HG03442 (cell line): ENCODE results near the gene EYA2.
"Not testable (repeated sequence)": the region's sequence is repeated elsewhere in the genome, so short reads cannot be mapped to it uniquely, and the experiment has no call there.

ENCODE experiments used
- ATAC-seq: cut with Tn5 transposase; IDR thresholded peaks from one replicate; pipeline ENCODE4 v1.9.1; 2021; ENCODE audit warnings: mild to moderate bottlenecking, moderate library complexity; ENCODE audit not compliant: unreplicated experiment

EYA2 gene

GRCh38 chr20:46894579-46894958 is at the start of gene EYA2:
TSS of gene EYA2 (plus strand) at chr20:46894843. CDS start at chr20:46990011, 95,168 bp downstream.
- no peak for ATAC-seq

GRCh38 chr20:46844965-46845364 is 49.7 kb upstream of the EYA2 start:
- ATAC-seq: no peak

DNA sequence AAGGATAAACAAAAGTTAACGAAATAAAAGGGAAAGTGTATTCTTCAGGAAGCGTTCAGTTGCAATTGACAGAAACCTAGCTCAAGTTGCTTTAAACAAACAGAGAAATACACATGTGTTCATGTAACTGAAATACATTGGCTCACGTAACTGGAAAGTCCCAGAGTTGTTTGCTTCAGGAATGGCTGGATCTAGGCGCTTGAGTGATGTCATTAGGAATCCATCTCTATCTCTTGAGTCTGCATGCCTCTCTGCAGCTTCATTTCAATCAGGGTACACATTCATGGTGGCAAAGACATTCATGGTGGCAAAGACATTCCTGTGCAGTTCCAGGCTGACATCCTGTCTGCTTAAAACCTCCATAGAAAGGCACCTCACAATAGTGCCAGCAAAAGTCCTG is 45.4 kb upstream of the EYA2 start:
- ATAC-seq: no peak

DNA sequence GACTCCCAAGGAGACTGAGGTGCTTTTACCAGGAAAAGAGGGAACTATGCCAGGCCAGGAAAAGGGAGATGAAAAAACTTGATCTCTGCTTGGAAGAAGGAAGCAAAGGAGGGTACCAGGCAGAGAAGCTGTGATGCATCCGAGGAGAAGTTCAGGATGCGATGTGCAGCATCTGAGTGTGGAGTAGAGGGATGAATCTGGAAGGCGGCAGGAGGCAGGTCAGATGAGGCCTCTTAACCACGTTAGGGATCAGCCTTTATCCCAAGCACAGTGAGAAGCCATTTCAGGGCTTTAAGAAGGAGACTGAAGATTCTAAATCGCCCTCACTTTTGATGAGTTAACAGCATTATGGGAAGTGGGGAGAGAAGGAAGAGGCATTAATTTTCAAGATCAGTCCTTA is 44.9 kb upstream of the EYA2 start:
- ATAC-seq: no peak

DNA sequence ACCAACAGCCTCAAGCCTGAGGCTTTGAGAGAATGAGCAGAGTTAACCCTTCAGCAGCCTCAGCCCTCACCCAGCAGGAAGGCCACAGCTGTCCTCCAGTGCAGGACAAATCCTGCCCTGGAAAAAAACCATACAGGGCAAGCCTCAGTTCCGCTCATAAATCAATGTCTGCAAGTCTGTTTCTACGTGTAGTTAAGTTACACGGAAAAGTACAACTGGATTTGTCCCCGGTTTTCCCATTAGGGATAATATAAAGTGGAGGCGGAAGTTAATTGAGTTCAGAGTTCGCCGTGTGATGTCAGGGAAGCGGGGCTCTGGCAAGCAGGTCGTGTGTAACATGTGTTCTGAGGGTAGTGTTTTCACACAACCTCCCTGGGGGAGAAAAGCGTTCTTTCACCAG is 44.2 kb upstream of the EYA2 start:
- no peak for ATAC-seq

DNA sequence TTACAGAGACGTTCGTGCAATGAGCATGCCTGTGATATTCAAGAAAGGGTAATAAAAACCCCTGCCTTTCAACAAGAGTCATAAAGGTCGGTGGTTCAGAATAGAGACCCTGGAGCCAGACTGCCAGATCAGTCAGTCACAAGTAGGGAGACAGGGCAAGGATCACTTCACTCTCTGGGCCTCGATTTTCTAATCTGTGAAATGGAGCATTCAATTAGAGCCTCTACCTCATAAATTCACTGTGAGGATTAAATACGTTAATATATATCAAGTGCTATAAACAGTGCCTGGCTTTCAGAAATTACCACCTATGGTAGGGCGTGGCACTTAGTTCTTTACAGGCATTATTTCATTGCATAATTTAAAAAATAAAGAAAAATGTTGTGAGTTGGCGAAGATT is 43.7 kb upstream of the EYA2 start:
- ATAC-seq: no peak

GRCh38 chr20:46851746-46852145 is 42.9 kb upstream of the EYA2 start:
- no peak for ATAC-seq

GRCh38 chr20:46852313-46852712 is 42.3 kb upstream of the EYA2 start:
- ATAC-seq: no peak

DNA sequence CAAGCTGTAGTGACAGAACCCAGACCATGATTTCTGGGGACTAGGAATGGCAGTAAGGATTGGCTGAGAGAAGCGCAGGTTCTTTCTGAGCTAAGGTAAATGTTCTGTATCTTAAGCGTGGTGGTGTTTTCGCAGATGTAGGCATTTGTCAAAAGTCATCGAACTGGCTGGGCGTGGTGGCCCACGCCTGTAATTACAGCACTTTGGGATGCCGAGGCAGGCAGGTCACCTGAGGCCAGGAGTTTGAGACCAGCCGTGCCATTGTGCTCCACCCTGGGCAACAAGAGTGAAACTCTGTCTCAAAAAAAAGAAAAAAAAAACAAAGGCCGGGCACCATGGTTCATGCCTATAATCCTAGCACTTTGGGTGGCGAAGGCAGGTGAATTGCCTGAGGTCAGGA is 40.7 kb upstream of the EYA2 start:
- ATAC-seq: no peak

GRCh38 chr20:46857061-46857831 is 37.4 kb upstream of the EYA2 start:
- no peak for ATAC-seq

DNA sequence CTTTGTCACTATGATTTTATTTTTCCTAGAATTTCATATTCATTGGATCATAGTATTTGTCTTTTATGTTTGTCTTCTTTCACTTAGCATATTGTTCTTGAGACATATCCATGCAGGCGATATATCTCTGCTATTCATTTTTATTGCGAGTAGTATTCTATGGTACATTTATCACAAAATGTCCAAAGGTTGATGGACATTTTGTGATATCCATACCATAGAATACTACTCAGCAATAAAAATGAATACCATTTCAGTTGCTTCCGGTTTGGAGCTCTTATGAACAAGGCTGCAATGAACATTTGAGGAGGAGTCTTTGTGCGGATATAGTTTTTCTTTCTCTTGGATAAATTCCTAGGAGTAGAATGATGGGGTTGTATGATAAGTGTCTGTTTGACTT is 28.8 kb upstream of the EYA2 start:
- no peak for ATAC-seq

- ATAC-seq: no peak
Measured at GRCh38 chr20:46870041-46870440, 24.6 kb upstream of the EYA2 start.

DNA sequence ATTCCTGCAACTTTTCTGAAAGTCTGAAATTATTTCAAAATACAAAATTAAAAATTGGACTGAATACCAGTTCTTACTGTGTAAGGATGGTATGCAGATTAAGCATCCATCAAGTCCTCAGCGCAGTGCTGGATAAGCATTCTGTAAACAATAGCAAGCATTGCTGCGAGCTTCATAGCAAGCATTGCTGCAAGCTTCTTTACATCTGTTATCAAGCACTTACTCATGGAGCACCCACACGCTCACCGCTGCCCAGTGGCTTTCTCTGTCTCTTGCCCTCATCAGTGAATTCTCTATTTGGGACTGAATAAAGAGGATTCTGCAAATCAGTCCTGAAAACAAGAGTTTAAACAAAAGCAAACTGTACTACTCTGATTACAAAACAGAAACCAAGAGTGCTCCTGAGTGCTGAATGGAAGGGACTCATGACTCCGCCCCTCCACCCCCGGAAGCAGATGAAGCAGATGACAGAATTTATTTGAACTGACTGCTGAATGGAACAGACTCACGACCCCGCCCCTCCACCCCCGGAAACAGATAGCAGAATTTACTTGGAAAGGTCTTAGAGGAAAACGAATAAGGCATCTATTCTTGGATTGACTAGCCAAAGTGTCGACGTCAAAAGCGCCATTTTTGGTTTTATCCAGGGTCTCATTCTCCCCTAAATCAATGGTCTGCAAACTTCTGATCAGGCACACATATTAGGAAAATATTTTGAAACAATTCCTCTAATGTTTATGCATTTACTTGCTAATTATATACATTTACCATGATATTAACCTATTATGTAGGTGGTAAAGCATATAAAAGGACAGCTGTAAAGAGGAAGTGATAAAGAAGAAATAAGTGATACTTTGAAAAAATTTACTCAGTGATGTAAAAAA is 22.1 kb upstream of the EYA2 start:
- no peak for ATAC-seq

- ATAC-seq: no peak
Measured at GRCh38 chr20:46875059-46875458, 19.6 kb upstream of the EYA2 start.

DNA sequence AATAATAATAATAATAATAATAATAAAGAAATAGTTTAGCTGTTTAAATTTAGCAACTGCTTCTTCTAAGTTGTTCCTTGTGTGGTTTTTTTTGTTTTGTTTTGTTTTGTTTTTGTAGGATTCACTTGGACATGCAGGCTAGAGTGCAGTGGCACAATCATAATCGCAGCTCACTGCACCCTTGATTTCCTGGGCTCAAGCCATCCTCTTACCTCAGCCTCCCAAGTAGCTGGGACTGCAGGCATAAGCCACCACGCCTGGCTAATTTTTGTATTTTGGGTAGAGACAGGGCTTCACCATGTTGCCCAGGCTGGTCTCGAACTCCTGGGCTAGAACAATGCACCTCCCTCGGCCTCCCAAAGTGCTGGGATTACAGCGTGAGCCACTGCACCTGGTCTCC is 15.3 kb upstream of the EYA2 start:
- ATAC-seq: no peak

DNA sequence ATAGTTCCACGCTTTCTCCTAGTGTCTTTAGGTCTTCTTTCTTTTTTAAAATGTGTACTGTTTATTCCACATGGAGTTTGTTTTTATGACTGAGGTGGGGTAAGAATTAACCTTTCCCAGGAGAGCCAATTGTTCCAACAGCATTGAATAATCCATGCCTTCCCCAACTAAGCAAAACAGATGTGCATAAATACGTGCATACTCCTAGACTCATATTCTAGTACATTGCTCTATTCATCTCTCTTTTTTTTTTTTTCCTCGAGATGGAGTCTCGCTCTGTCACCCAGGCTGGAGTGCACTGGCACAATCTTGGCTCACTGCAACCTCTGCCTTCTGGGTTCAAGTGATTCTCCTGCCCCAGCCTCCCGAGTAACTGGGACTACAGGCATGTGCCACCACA is 14.7 kb upstream of the EYA2 start:
- ATAC-seq: not testable (repeated sequence)

DNA sequence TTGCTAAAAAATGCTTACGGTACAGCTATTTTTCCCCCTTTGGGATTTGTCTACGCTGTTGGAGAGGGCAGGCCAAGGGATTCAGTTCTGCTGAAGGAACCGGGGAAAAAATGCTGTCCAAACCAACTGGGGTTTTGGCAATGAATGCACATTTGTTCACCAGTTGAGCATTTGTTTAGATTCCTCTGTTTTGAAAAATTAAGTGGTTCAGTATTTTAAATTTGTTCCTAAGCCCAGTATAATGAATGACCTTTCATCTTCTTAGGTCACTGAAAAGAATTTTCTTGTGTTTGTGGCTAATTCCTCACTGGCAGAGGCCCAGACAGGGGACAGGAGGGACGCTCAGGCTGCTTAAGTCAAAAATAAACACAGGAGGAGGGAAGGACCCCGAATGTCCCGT is 10.8 kb upstream of the EYA2 start:
- no peak for ATAC-seq

DNA sequence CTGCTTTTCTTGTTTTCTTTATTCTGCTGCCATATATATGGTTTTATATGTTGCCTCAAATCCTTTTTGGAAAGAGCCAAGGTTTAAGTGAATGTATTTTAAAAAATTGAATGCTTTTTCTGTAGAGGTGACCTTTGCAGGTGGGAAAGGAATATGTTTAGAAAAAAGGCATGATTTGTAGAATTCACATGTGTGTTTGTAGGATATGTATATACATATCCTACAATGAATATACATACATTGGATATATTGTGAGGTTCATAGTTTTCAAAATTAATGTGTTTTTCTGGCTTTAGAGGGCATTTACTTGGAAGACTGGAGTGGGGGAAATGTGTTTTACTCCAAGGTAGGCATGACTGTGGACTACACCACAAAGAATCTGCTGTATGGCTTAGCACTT is 4.0 kb upstream of the EYA2 start:
- ATAC-seq: no peak

DNA sequence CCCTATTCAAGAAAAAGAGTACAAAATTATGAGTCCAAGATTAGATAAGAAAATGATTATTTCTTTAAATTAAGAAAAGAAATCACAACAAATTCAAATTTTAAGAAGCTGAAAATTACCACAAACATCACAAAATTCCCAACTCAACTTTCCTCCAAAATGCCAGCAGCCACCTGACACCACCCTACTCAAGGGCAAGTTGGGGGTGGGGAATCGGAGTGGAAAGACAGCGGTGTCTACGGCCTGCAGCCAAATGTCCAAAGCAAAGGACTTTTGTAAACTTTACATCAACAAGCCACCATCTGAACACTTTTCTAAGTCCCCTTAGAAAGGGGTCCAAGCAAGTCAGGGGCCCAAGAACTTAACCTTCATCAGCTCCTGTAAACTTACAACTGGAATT is 1.6 kb upstream of the EYA2 start:
- no peak for ATAC-seq

DNA sequence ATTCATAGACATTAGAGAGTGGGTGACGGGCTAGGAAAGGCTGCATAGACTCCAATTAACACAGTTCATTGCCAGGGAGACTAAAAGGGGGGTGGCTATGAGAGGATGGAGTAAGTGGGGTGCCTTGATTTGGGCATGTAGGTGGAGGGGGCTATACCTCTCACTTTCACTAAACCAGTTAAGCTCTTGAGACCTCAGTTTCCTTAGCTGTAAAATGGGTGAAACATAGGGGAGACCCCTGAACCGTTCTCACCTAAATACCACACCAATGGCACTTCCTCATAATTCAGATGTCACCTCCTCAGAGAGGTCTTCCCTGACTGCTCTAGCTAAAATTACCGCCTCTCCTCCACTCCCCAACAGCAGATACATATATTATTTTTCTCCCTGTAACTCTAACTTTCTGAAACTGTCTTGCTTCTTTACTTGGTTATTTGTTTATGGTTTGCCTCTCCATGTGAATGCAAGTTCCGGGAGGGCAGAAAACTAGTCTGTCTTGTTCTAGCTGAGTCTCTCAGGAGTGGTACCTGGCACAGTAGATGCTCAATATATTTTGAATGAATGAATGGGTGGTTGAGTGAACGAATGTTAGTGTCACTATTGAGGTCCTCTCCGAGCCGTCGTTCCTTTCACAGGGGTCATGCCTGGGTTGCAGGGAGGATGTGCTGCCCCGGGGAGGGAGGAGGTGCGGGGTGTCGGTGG is 615 bp upstream of the EYA2 start:
- ATAC-seq: no peak
